ENCODE data around the gene ALDH1B1.

Gene ALDH1B1

DNA sequence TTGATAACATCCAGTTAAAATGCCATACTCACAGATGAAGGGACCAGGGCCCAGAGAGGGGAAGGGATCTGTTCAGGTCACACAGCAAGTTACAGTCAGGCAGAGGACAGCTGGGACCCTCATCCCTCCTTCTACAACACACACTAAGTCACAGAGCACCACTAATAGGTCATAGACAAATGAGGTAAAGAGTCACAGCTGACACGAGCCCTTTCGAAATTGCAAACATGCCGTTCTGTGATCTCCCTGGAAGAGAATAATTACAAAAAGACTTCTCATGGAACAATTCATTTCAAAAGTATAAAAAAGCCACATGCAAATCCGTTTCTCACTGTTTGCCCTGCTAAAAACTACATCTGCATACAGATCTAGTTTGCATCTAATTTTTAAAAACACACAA lies 16.2 kb downstream of the ALDH1B1 start:
- Histone ChIP-seq H3K4me2 (no peak overlapping the region), H3K4me3 (IDR thresholded peaks at IDR 0.05; ENCODE audit: insufficient read depth, low read depth, low read length) (no peak overlapping the region), H3K27me3 (ENCODE audit: insufficient read depth, low read depth) (no peaks in the 10 kb centered on the region), H3K4me1 (ENCODE audit: low read depth, poor library complexity, severe bottlenecking) (no peaks in the 10 kb centered on the region), H3K79me2 (ENCODE audit: insufficient read depth, low read depth) (no peaks in the 10 kb centered on the region), H3K9ac (no peak overlapping the region), H3K36me3 (ENCODE audit: insufficient read depth) (no peaks in the 10 kb centered on the region), H2AFZ (ENCODE audit: low read depth) (no peak overlapping the region), H3K27ac (no peak overlapping the region), H4K20me1 (ENCODE audit: insufficient read depth) (no peaks in the 10 kb centered on the region)
- TF ChIP-seq CTCF (conservative IDR thresholded peaks at IDR 0.05; ENCODE audit: low read depth, low read length), result no peak

DNA sequence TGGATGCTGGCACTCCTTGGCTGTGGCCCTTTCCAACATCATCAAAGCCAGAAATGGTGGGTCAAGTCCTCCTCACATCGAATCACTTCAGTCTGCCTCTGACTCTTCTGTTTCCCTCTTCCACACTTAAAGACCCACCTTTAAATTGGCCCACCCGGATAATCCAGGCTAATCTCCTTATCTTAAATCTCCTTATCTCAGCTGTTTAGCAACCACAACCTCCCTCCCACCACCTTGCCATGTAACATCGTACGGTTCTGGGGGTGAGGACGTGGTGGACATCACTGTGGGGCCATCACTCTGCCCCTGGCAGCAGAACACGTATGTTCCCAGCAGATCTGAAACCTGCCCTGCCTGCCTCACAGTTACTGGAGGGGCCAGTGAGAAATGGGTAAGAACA lies 20.2 kb downstream of the ALDH1B1 start:
- Histone ChIP-seq H3K36me3 (ENCODE audit: insufficient read depth) (no peaks in the 10 kb centered on the region), H3K4me2 (no peak overlapping the region), H3K27ac (no peak overlapping the region), H4K20me1 (ENCODE audit: insufficient read depth) (no peaks in the 10 kb centered on the region), H3K9ac (no peak overlapping the region), H3K4me1 (ENCODE audit: low read depth, poor library complexity, severe bottlenecking) (no peaks in the 10 kb centered on the region), H2AFZ (ENCODE audit: low read depth) (no peak overlapping the region), H3K4me3 (IDR thresholded peaks at IDR 0.05; ENCODE audit: insufficient read depth, low read depth, low read length) (no peak overlapping the region), H3K27me3 (ENCODE audit: insufficient read depth, low read depth) (no peaks in the 10 kb centered on the region), H3K79me2 (ENCODE audit: insufficient read depth, low read depth) (no peaks in the 10 kb centered on the region)
- TF ChIP-seq CTCF (conservative IDR thresholded peaks at IDR 0.05; ENCODE audit: low read depth, low read length), result no peak

DNA sequence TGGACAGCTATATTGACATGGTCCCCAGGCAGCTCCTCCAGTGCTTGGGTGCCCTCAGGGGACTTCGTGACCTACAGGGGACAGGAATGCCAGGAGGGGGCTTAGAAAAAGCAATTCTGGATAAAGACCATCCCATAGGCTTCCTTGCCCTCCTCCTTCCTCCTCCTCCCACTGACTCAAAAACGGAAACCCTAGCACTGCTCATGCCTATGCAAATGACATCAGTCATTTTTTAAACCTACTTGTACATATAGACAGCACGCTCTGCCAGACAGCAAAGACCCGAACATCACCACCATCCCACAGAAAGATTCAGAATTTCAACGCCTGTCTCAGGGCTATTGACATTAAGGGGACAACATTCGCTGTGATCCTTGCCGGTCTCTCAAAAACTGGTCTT lies 20.8 kb downstream of the ALDH1B1 start:
- Histone ChIP-seq H3K4me1 (ENCODE audit: low read depth, poor library complexity, severe bottlenecking) (no peaks in the 10 kb centered on the region), H4K20me1 (ENCODE audit: insufficient read depth) (no peaks in the 10 kb centered on the region), H3K4me2 (no peak overlapping the region), H3K36me3 (ENCODE audit: insufficient read depth) (no peaks in the 10 kb centered on the region), H3K79me2 (ENCODE audit: insufficient read depth, low read depth) (no peaks in the 10 kb centered on the region), H3K9ac (no peak overlapping the region), H3K27ac (no peak overlapping the region), H2AFZ (ENCODE audit: low read depth) (no peak overlapping the region), H3K27me3 (ENCODE audit: insufficient read depth, low read depth) (no peaks in the 10 kb centered on the region), H3K4me3 (IDR thresholded peaks at IDR 0.05; ENCODE audit: insufficient read depth, low read depth, low read length) (no peak overlapping the region)
- TF ChIP-seq CTCF (conservative IDR thresholded peaks at IDR 0.05; ENCODE audit: low read depth, low read length), result no peak

- Histone ChIP-seq H4K20me1 (ENCODE audit: insufficient read depth) (no peaks in the 10 kb centered on the region), H3K4me2 (no peak overlapping the region), H3K4me1 (ENCODE audit: low read depth, poor library complexity, severe bottlenecking) (no peaks in the 10 kb centered on the region), H3K79me2 (ENCODE audit: insufficient read depth, low read depth) (no peaks in the 10 kb centered on the region), H3K27ac (no peak overlapping the region), H3K36me3 (ENCODE audit: insufficient read depth) (no peaks in the 10 kb centered on the region), H3K27me3 (ENCODE audit: insufficient read depth, low read depth) (no peaks in the 10 kb centered on the region), H2AFZ (ENCODE audit: low read depth) (no peak overlapping the region), H3K4me3 (IDR thresholded peaks at IDR 0.05; ENCODE audit: insufficient read depth, low read depth, low read length) (no peak overlapping the region), H3K9ac (no peak overlapping the region)
- no peak for TF ChIP-seq CTCF (conservative IDR thresholded peaks at IDR 0.05; ENCODE audit: low read depth, low read length)
These were observed 21.7 kb downstream of the ALDH1B1 start for GRCh38 chr9:38414040-38414723.

All from KMS-11 (cell line).